Neural cell (in vitro differentiated cells): ENCODE data around the gene ME1. TPM values are rescaled to one million over a fixed set of nuclear protein-coding genes. Genes with fewer than 3 reads are reported as not detected.

Experiments
- H2AFZ ChIP-seq: fragments of 200-600, 300-800 bp; sonication (generic), shearing (Covaris generic); 2 replicates; pipeline ENCODE4 v1.6.0; 2014; ENCODE audit warnings: low read depth, mild to moderate bottlenecking, antibody characterized with exemption, low read length, moderate library complexity
- H3F3A ChIP-seq: fragments of 200-600 bp; shearing (Covaris generic); 2 replicates; pipeline ENCODE4 v1.6.1; 2016; ENCODE audit warnings: mild to moderate bottlenecking, moderate library complexity, mixed read lengths, antibody characterized with exemption, low read length; ENCODE audit not compliant: insufficient read depth, poor library complexity, severe bottlenecking
- H3K27ac ChIP-seq: fragments of 200-600, 300-800 bp; sonication (generic), shearing (Covaris generic); 2 replicates; pipeline ENCODE4 v1.5.1; 2014; ENCODE audit warnings: mild to moderate bottlenecking, low read length, moderate library complexity
- H3K27me3 ChIP-seq: fragments of 300-800, 200-600 bp; sonication (generic), shearing (Covaris generic); 2 replicates; pipeline ENCODE4 v1.6.0; 2014; ENCODE audit warnings: mild to moderate bottlenecking, low read depth, low read length, moderate library complexity; ENCODE audit not compliant: insufficient read depth
- H3K36me3 ChIP-seq: fragments of 300-800, 200-600 bp; sonication (generic), shearing (Covaris generic); 2 replicates; pipeline ENCODE4 v1.5.1; 2014; ENCODE audit warnings: mild to moderate bottlenecking, antibody characterized with exemption, low read length, moderate library complexity; ENCODE audit not compliant: insufficient read depth
- H3K4me2 ChIP-seq: fragments of 300-800, 200-600 bp; sonication (generic), shearing (Covaris generic); 2 replicates; pipeline ENCODE4 v1.6.0; 2014; ENCODE audit warnings: mild to moderate bottlenecking, low read length
- H3K4me3 ChIP-seq: fragments of 300-800, 200-600 bp; sonication (generic), shearing (Covaris generic); 2 replicates; pipeline ENCODE4 v1.5.1; 2014; ENCODE audit warnings: mild to moderate bottlenecking, low read length, moderate library complexity
- H3K79me2 ChIP-seq: fragments of 200-600 bp; shearing (Covaris generic); replicated peaks from 2 replicates; pipeline ENCODE4 v1.6.0; 2014; ENCODE audit warnings: mild to moderate bottlenecking, low read length, moderate library complexity; ENCODE audit not compliant: insufficient read depth
- H3K9ac ChIP-seq: fragments of 300-800, 200-600 bp; sonication (generic), shearing (Covaris generic); 2 replicates; pipeline ENCODE4 v1.6.1; 2016; ENCODE audit warnings: mild to moderate bottlenecking, low read length, mixed read lengths
- H3K9me2 ChIP-seq: fragments of 200-600 bp; shearing (Covaris generic); 2 replicates; pipeline ENCODE4 v1.6.1; 2016; ENCODE audit warnings: mild to moderate bottlenecking, low read length, mixed read lengths; ENCODE audit not compliant: insufficient read depth
- H3K9me3 ChIP-seq: fragments of 200-600, 300-800 bp; sonication (generic), shearing (Covaris generic); 2 replicates; pipeline ENCODE4 v1.6.1; 2016; ENCODE audit warnings: mild to moderate bottlenecking, mixed run types, low read length, moderate library complexity, mixed read lengths
- H4K20me1 ChIP-seq: fragments of 200-600 bp; shearing (Covaris generic); 2 replicates; pipeline ENCODE4 v1.6.1; 2016; ENCODE audit warnings: mild to moderate bottlenecking, mixed run types; ENCODE audit not compliant: insufficient read depth
- CTCF ChIP-seq: fragments of 450-650 bp; IDR thresholded peaks from 2 replicates; pipeline ENCODE4 v1.5.1; 2014; ENCODE audit warnings: antibody characterized with exemption, mild to moderate bottlenecking, moderate library complexity; ENCODE audit not compliant: poor library complexity, severe bottlenecking
- EP300 ChIP-seq: fragments of 450-650 bp; conservative IDR thresholded peaks from 2 replicates; pipeline ENCODE4 v1.6.1; 2014; ENCODE audit warnings: antibody characterized with exemption, mild to moderate bottlenecking, moderate library complexity; ENCODE audit not compliant: poor library complexity, severe bottlenecking
- EZH2 ChIP-seq: fragments of 200-600, 300-800 bp; shearing (Covaris generic), sonication (generic); IDR thresholded peaks from 2 replicates; pipeline ENCODE4 v1.6.1; 2014; ENCODE audit warnings: antibody characterized with exemption, low read length, borderline replicate concordance, mild to moderate bottlenecking; ENCODE audit not compliant: insufficient read depth, poor library complexity, severe bottlenecking
- MXI1 ChIP-seq: fragments of 450-650 bp; conservative IDR thresholded peaks from 2 replicates; pipeline ENCODE4 v1.6.1; 2014; ENCODE audit warnings: antibody characterized with exemption, mild to moderate bottlenecking; ENCODE audit not compliant: poor library complexity, severe bottlenecking
- POLR2AphosphoS5 ChIP-seq: IDR thresholded peaks from 2 replicates; pipeline ENCODE4 v1.6.1; 2012
- RAD21 ChIP-seq: fragments of 450-650 bp; conservative IDR thresholded peaks from 2 replicates; pipeline ENCODE4 v1.6.1; 2014; ENCODE audit warnings: antibody characterized with exemption, mild to moderate bottlenecking, moderate library complexity
- REST ChIP-seq: IDR thresholded peaks from 2 replicates; pipeline ENCODE4 v1.6.1; 2012; ENCODE audit warnings: borderline replicate concordance
- SMC3 ChIP-seq: fragments of 450-650 bp; conservative IDR thresholded peaks from 2 replicates; pipeline ENCODE4 v1.6.1; 2014; ENCODE audit warnings: antibody characterized with exemption, mild to moderate bottlenecking, moderate library complexity; ENCODE audit not compliant: poor library complexity
- TAF1 ChIP-seq: IDR thresholded peaks from 2 replicates; pipeline ENCODE4 v1.6.1; 2012; ENCODE audit warnings: low read depth
- polyA plus RNA-seq: library from polyadenylated mRNA; depleted of rRNA; stranded (reverse); fragments of >200 nt; gene quantifications from 2 replicates; pipeline ENCODE4 v1.2.3, GENCODE V29; 2014

ME1 gene
- polyA plus RNA-seq, 1 donor from 2014 or later, result 0.09 TPM

GRCh38 chr6:83378621-83379388, 52.0 kb downstream of the ME1 start:
- H3K27me3 ChIP-seq, result no peaks in the 10 kb centered on the region
- H3K4me2 ChIP-seq, result no peak overlapping the region
- no peaks in the 10 kb centered on the region for H3F3A ChIP-seq
- H2AFZ ChIP-seq, result no peak overlapping the region
- H3K9me2 ChIP-seq, result no peaks in the 10 kb centered on the region
- no peaks in the 10 kb centered on the region for H4K20me1 ChIP-seq
- H3K79me2 ChIP-seq, result no peaks in the 10 kb centered on the region
- H3K4me3 ChIP-seq, result no peak overlapping the region
- no peaks in the 10 kb centered on the region for H3K36me3 ChIP-seq
- no peak overlapping the region for H3K9ac ChIP-seq
- no peaks in the 10 kb centered on the region for H3K9me3 ChIP-seq
- H3K27ac ChIP-seq, result no peak overlapping the region
- TF ChIP-seq CTCF, result no peak
- TF ChIP-seq TAF1, result no peak
- no peak for TF ChIP-seq MXI1

DNA sequence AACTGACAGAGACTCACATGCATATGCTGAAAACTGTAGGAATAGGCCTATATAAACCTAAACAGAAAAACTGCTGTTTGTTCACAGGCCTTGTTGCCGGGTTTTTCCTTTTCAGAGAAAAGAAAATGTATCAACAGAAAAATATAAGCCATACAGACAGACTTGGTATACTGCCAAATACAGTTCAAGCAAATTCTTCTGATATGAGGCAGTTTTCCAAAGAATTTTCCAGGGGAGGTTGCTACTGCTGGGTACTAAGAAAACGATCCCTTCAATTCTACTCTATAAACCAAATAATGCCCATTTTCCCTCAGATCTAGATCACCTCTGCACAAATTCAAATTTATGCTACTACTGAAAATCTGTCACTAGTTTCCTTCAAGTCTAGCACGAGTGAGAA, 59.4 kb downstream of the ME1 start:
- Histone ChIP-seq H2AFZ (no peak overlapping the region), H3K27ac (no peak overlapping the region), H3K27me3 (no peaks in the 10 kb centered on the region), H3K36me3 (no peaks in the 10 kb centered on the region), H3K9me2 (no peaks in the 10 kb centered on the region), H3K4me3 (no peak overlapping the region), H4K20me1 (no peaks in the 10 kb centered on the region), H3K9me3 (no peaks in the 10 kb centered on the region), H3K79me2 (no peaks in the 10 kb centered on the region), H3K4me2 (no peak overlapping the region), H3F3A (no peaks in the 10 kb centered on the region), H3K9ac (no peak overlapping the region)
- TF ChIP-seq SMC3 (no peak), EZH2 (no peak), CTCF (no peak), MXI1 (no peak), RAD21 (no peak), REST (no peak), EP300 (no peak), TAF1 (no peak), POLR2AphosphoS5 (no peak)
